HepG2 (cell line): ENCODE results near the gene GMPPB. TPM values are rescaled to one million over a fixed set of nuclear protein-coding genes. Genes with fewer than 3 reads are reported as not detected.
A peak's percentile ranks its signal among the peaks of the same experiment; 100 is the strongest.

Experiments used
- ARNTL ChIP-seq: sonication (generic); formaldehyde crosslinking; IDR thresholded peaks from 2 replicates; pipeline ENCODE4 v1.4.0; 2020; ENCODE audit warnings: mild to moderate bottlenecking, missing genetic modification reagents
- CHD4 ChIP-seq: fragments of 200-600 bp; sonication (generic); IDR thresholded peaks from 2 replicates; pipeline ENCODE4 v1.7.0; 2017; ENCODE audit warnings: mild to moderate bottlenecking, low read length, borderline replicate concordance
- GMEB2 ChIP-seq: IDR thresholded peaks from 2 replicates; pipeline ENCODE4 v1.6.1; 2016; ENCODE audit warnings: missing biosample characterization, missing genetic modification reagents, low read depth
- KDM1A ChIP-seq: IDR thresholded peaks from 2 replicates; pipeline ENCODE4 v1.6.1; 2016; ENCODE audit warnings: missing compliant biosample characterization
- KDM3A ChIP-seq: IDR thresholded peaks from 2 replicates; pipeline ENCODE4 v1.6.1; 2018; ENCODE audit warnings: low read depth, missing compliant biosample characterization
- MAFG ChIP-seq: sonication (generic); formaldehyde crosslinking; IDR thresholded peaks from 2 replicates; pipeline ENCODE4 v1.5.1; 2020; ENCODE audit warnings: mild to moderate bottlenecking, missing genetic modification reagents
- MED8 ChIP-seq: sonication (generic); formaldehyde crosslinking; IDR thresholded peaks from 2 replicates; pipeline ENCODE4 v1.8.1; 2023; ENCODE audit warnings: mild to moderate bottlenecking, missing genetic modification reagents; ENCODE audit not compliant: insufficient replicate concordance
- MIER2 ChIP-seq: IDR thresholded peaks from 2 replicates; pipeline ENCODE4 v1.6.1; 2016; ENCODE audit warnings: missing biosample characterization, missing genetic modification reagents
- MIXL1 ChIP-seq: IDR thresholded peaks from 2 replicates; pipeline ENCODE4 v1.6.1; 2016
- ONECUT2 ChIP-seq: sonication (generic); formaldehyde crosslinking; IDR thresholded peaks from 2 replicates; pipeline ENCODE4 v1.4.0; 2020; ENCODE audit warnings: missing genetic modification reagents
- PAXIP1 ChIP-seq: sonication (generic); formaldehyde crosslinking; conservative IDR thresholded peaks from 2 replicates; pipeline ENCODE4 v1.4.0; 2020; ENCODE audit warnings: mild to moderate bottlenecking, missing genetic modification reagents, moderate library complexity
- RARA ChIP-seq: IDR thresholded peaks from 2 replicates; pipeline ENCODE4 v1.6.1; 2016; ENCODE audit warnings: missing genetic modification reagents, missing compliant biosample characterization
- SNAPC5 ChIP-seq: sonication (generic); formaldehyde crosslinking; IDR thresholded peaks from 2 replicates; pipeline ENCODE4 v1.8.1; 2023; ENCODE audit warnings: mild to moderate bottlenecking, missing genetic modification reagents, borderline replicate concordance
- SP140L ChIP-seq: sonication (generic); formaldehyde crosslinking; IDR thresholded peaks from 2 replicates; pipeline ENCODE4 v1.4.0; 2020; ENCODE audit warnings: missing genetic modification reagents, borderline replicate concordance
- TSC22D2 ChIP-seq: sonication (generic); formaldehyde crosslinking; IDR thresholded peaks from 2 replicates; pipeline ENCODE4 v1.5.1; 2020; ENCODE audit warnings: missing genetic modification reagents, mild to moderate bottlenecking, borderline replicate concordance
- U2AF2 ChIP-seq: fragments of 200-400 bp; formaldehyde crosslinking; IDR thresholded peaks from 2 replicates; pipeline ENCODE4 v1.6.1; 2017; ENCODE audit warnings: low read depth, mild to moderate bottlenecking, low read length
- ZBTB4 ChIP-seq: sonication (generic); formaldehyde crosslinking; IDR thresholded peaks from 2 replicates; pipeline ENCODE4 v1.4.0; 2020; ENCODE audit warnings: missing genetic modification reagents, mild to moderate bottlenecking, borderline replicate concordance
- ZFP41 ChIP-seq: sonication (generic); formaldehyde crosslinking; IDR thresholded peaks from 2 replicates; pipeline ENCODE4 v1.4.0; 2020; ENCODE audit warnings: mild to moderate bottlenecking, missing genetic modification reagents, borderline replicate concordance
- ZNF430 ChIP-seq: sonication (generic); formaldehyde crosslinking; IDR thresholded peaks from 2 replicates; pipeline ENCODE4 v1.9.0; 2021; ENCODE audit warnings: mild to moderate bottlenecking, missing genetic modification reagents
- ZNF572 ChIP-seq: sonication (generic); formaldehyde crosslinking; IDR thresholded peaks from 2 replicates; pipeline ENCODE4 v1.5.1; 2020; ENCODE audit warnings: mild to moderate bottlenecking, missing genetic modification reagents
- ZNF772 ChIP-seq: sonication (generic); formaldehyde crosslinking; IDR thresholded peaks from 2 replicates; pipeline ENCODE4 v1.5.0; 2020; ENCODE audit warnings: mild to moderate bottlenecking, missing genetic modification reagents
- ZSCAN22 ChIP-seq: sonication (generic); formaldehyde crosslinking; IDR thresholded peaks from 2 replicates; pipeline ENCODE4 v1.4.0; 2020; ENCODE audit warnings: mild to moderate bottlenecking, missing genetic modification reagents
- polyA plus RNA-seq, 8 experiments: library from polyadenylated mRNA; depleted of rRNA in 3 of 8; stranded (reverse) in 7 of 8; unstranded in 1 of 8; fragments of >200 nt; fragmentation: Illumina TruSeq in 4 of 8; extraction: Trizol in 4 of 8; gene quantifications; 2 replicates each; pipeline versions ENCODE4 v1.2.1 to v1.2.3, GENCODE V29; 2011 to 2016; ENCODE audit warnings: low read depth in 4 of 8, missing spikeins in 1 of 8, mixed read lengths in 1 of 8; ENCODE audit not compliant: insufficient read depth in 1 of 8
- total RNA-seq, 5 experiments: library from RNA; depleted of rRNA; stranded (reverse); fragments of >200 nt; fragmentation: Illumina TruSeq; extraction: Trizol; gene quantifications; 2 replicates each; pipeline ENCODE4 v1.2.3, GENCODE V29; 2016; ENCODE audit warnings: low read depth in 1 of 5

The GMPPB gene
- total and polyA plus RNA-seq, 2 of the 13 experiments (the other 11 are each of a cell fraction or from before 2014, with no cell fraction given) = 6.5 to 23.1 TPM

- TF ChIP-seq PAXIP1 (CRISPR knock-in tag) = peak; percentile 45
- no peak for TF ChIP-seq SP140L (CRISPR knock-in tag)
- TF ChIP-seq SNAPC5 (CRISPR knock-in tag) = no peak
- TF ChIP-seq ARNTL (CRISPR knock-in tag) = 0 out of 2 replicates have a peak, but pooled peaks have one; percentile 32
- no peak for TF ChIP-seq MAFG (CRISPR knock-in tag)
- no peak for TF ChIP-seq ZSCAN22 (CRISPR knock-in tag)
- peak; percentile 98 for TF ChIP-seq GMEB2
- peak; percentile 66 for TF ChIP-seq ZNF772 (CRISPR knock-in tag)
- peak; percentile 58 for TF ChIP-seq MED8
- no peak for TF ChIP-seq KDM3A (CRISPR knock-in tag)
- TF ChIP-seq CHD4 = no peak
- TF ChIP-seq ZBTB4 (CRISPR knock-in tag) = 0 out of 2 replicates have a peak, but pooled peaks have one; percentile 26
- TF ChIP-seq ONECUT2 (CRISPR knock-in tag) = no peak
- no peak for TF ChIP-seq TSC22D2 (CRISPR knock-in tag)
- 0 out of 2 replicates have a peak, but pooled peaks have one; percentile 33 for TF ChIP-seq ZNF430 (CRISPR knock-in tag)
- 0 out of 2 replicates have a peak, but pooled peaks have one; percentile 53 for TF ChIP-seq MIER2 (CRISPR knock-in tag)
- TF ChIP-seq ZFP41 (CRISPR knock-in tag) = no peak
- no peak for TF ChIP-seq KDM1A (CRISPR knock-in tag)
- no peak for TF ChIP-seq U2AF2
- no peak for TF ChIP-seq ZNF572
- 0 out of 2 replicates have a peak, but pooled peaks have one; percentile 8 for TF ChIP-seq RARA (CRISPR knock-in tag)
- TF ChIP-seq MIXL1 (CRISPR knock-in tag) = no peak
Observed at GRCh38 chr3:49723628-49724551, at the start of gene GMPPB (continued).
